Naive thymus-derived CD4-positive, alpha-beta T cell (primary cell): ENCODE results near the gene KCNAB1. TPM values are rescaled to one million over a fixed set of nuclear protein-coding genes. Genes with fewer than 3 reads are reported as not detected.

Source experiments
- ATAC-seq: fragments of 150-1000 bp; cut with Tn5 transposase; 2 replicates; pipeline ENCODE4 v1.10.0; 2021; ENCODE audit warnings: mild to moderate bottlenecking, moderate library complexity
- CTCF ChIA-PET: fragments of 350-600 bp; sonication (Branson Sonifier 250); formaldehyde crosslinking; loops from one replicate; lab custom pipeline; 2021; ENCODE audit warnings: antibody characterized with exemption; lab: Charles Lee
- POLR2A ChIA-PET: fragments of 350-600 bp; sonication (Branson Sonifier 250); formaldehyde crosslinking; loops from one replicate; lab custom pipeline; 2021; ENCODE audit warnings: antibody characterized with exemption, inconsistent platforms; lab: Charles Lee
- DNase-seq, 9 donors: peaks; one replicate each; pipeline versions ENCODE4 v3.0.0 to v3.0.0-alpha.2; 2020 to 2022; ENCODE audit warnings: mixed read lengths in 1 of 9
- H3K27ac ChIP-seq: one replicate; pipeline ENCODE4 v1.7.0; 2013; ENCODE audit warnings: mild to moderate bottlenecking, low read depth, low read length, moderate library complexity
- H3K27me3 ChIP-seq, 2 donors: one replicate each; pipeline ENCODE4 v1.7.0; 2013; ENCODE audit warnings: low read length in 2 of 2, mild to moderate bottlenecking in 2 of 2, moderate library complexity in 2 of 2; ENCODE audit not compliant: control insufficient read depth in 2 of 2, insufficient read depth in 2 of 2
- H3K36me3 ChIP-seq, 3 experiments: 1 replicate in 2 of 3; 2 replicates in 1 of 3; pipeline ENCODE4 v1.7.0; 2013; ENCODE audit warnings: low read length in 3 of 3, mild to moderate bottlenecking in 3 of 3, moderate library complexity in 1 of 3; ENCODE audit not compliant: insufficient read depth in 3 of 3, control insufficient read depth in 2 of 3
- H3K4me1 ChIP-seq, 2 donors: one replicate each; pipeline ENCODE4 v1.7.0; 2013; ENCODE audit warnings: low read length in 2 of 2, mild to moderate bottlenecking in 2 of 2, moderate library complexity in 1 of 2; ENCODE audit not compliant: control insufficient read depth in 2 of 2, insufficient read depth in 2 of 2
- H3K4me3 ChIP-seq: 2 replicates; pipeline ENCODE4 v1.7.0; 2013; ENCODE audit warnings: mild to moderate bottlenecking, low read length
- H3K9me3 ChIP-seq, 3 experiments: 1 replicate in 2 of 3; 2 replicates in 1 of 3; pipeline ENCODE4 v1.7.0; 2013; ENCODE audit warnings: low read length in 3 of 3; ENCODE audit not compliant: control insufficient read depth in 2 of 3
- H3K27ac Mint-ChIP-seq, 9 donors: one replicate each; pipeline ENCODE4 v1.8.0; 2020 to 2022; ENCODE audit warnings: mixed read lengths in 9 of 9, mild to moderate bottlenecking in 8 of 9, moderate library complexity in 5 of 9, inconsistent platforms in 2 of 9
- H3K27me3 Mint-ChIP-seq, 5 donors: one replicate each; pipeline ENCODE4 v1.8.0; 2021 to 2022; ENCODE audit warnings: mixed read lengths in 5 of 5, mild to moderate bottlenecking in 1 of 5
- H3K36me3 Mint-ChIP-seq, 5 donors: one replicate each; pipeline ENCODE4 v1.8.0; 2020 to 2022; ENCODE audit warnings: mixed read lengths in 5 of 5, mild to moderate bottlenecking in 3 of 5, inconsistent platforms in 1 of 5
- H3K4me1 Mint-ChIP-seq, 7 donors: one replicate each; pipeline ENCODE4 v1.8.0; 2020 to 2022; ENCODE audit warnings: mixed read lengths in 7 of 7, mild to moderate bottlenecking in 3 of 7, inconsistent platforms in 1 of 7
- H3K4me3 Mint-ChIP-seq, 10 donors: one replicate each; pipeline ENCODE4 v1.8.0; 2020 to 2022; ENCODE audit warnings: mild to moderate bottlenecking in 10 of 10, mixed read lengths in 10 of 10, moderate library complexity in 6 of 10, inconsistent platforms in 2 of 10
- H3K9me3 Mint-ChIP-seq, 11 donors: one replicate each; pipeline ENCODE4 v1.8.0; 2020 to 2022; ENCODE audit warnings: mixed read lengths in 11 of 11, mild to moderate bottlenecking in 4 of 11, inconsistent platforms in 1 of 11, moderate library complexity in 1 of 11
- intact Hi-C, 2 donors: fragments of 100-400 bp; cut with micrococcal nuclease; formaldehyde crosslinking; loops; one replicate each; pipeline ENCODE4 v1.15.1; 2023
- polyA plus RNA-seq, 2 donors: library from polyadenylated mRNA; unstranded; fragments of 300-500 nt; fragmentation: Illumina TruSeq; gene quantifications; one replicate each; pipeline ENCODE4 v1.2.3, GENCODE V29; 2021
- total RNA-seq, 6 experiments: library from RNA in 5 of 6; stranded (reverse) in 5 of 6; gene quantifications; 1 replicate in 5 of 6; 2 replicates in 1 of 6; pipeline ENCODE4 v1.2.3 and lab custom pipeline; 2021 to 2026

The KCNAB1 gene
- total and polyA plus RNA-seq, 7 experiments from 2014 or later: 0.09 to 0.17 TPM; not detected in 5

DNA sequence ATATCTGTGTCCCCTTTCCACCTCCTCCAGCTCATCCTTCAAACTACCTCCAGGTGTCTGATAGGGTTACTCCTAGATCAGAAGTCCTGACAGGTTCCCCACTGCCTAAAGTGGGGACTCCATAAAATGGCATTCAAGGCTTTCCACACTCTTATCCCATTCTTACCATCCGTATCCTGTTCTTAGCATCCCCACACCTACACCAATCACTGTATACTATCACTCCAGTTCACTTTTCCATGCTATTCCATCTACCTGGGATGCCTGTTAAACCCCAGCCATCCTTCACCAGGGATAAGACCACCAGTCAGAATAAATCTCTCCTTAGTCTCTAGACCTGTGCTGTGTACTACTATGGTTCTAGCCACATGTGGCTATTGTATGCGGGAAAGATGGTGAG lies 415.4 kb downstream of the KCNAB1 start:
- ChIA-PET CTCF (interaction anchor here (1.6 kb wide), 1 partner anchor 16 kb away, joined by 3 read pairs; no protein-coding TSS in a partner anchor), POLR2A (interaction anchor here (0.6 kb wide), 1 partner anchor 547 kb away, joined by 3 read pairs; no protein-coding TSS in a partner anchor)
- H3K4me3 Mint-ChIP-seq: no peak overlapping the region
- H3K36me3 Mint-ChIP-seq: peaks cover 5 to 39% (median 11%) of the 10 kb centered on the region in 5 donors
- H3K36me3 ChIP-seq: peaks cover 0 to 11% (median 8%) of the 10 kb centered on the region in 3 experiments
- no peak for ATAC-seq
- H3K27ac ChIP-seq: no peak overlapping the region
- intact Hi-C loops: no loop called here
- no peak overlapping the region for H3K4me3 ChIP-seq
- H3K4me1 ChIP-seq: no peaks in the 10 kb centered on the region
- no peaks in the 10 kb centered on the region for H3K27me3 Mint-ChIP-seq
- no peaks in the 10 kb centered on the region for H3K9me3 Mint-ChIP-seq
- peaks cover 0 to 15% (median 0%) of the 10 kb centered on the region in 7 donors for H3K4me1 Mint-ChIP-seq
- no peaks in the 10 kb centered on the region for H3K9me3 ChIP-seq
- DNase-seq: no peak
- H3K27me3 ChIP-seq: no peaks in the 10 kb centered on the region
- H3K27ac Mint-ChIP-seq: peak overlapping the region in 1 of 9 donors; percentile 54

DNA sequence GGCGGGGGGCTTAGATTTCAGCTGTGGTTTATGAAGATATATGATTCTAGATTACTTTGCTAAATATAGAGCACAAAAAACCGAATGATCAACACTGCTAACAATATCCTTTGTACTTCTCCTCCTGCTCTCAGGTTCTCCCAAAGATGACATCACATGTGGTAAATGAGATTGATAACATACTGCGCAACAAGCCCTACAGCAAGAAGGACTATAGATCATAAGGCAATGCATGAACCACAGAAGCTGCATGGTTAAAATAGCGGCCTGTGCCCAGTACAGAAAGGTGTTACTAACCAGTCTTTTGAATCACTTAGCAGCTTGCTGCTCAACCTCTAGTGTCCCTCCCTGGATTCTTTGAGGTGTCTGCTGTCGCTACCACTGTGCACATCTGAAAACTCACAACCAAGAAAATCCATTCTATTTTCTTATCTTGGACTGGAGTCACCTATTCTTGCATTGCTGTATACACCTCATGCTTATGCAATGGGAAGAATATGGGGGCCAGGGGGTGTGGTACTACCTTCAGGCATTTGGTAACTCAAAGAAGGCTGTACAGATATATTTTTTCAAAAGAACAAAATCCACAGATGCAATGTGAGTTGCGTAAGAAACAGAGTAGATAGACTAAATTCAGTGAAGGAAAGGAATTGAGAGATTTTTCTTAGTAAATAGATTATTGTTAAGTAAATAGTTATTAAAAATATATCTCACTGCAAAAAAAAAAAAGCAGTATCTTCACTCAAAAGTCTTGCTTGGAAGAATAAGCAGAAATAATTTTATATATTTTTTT lies 416.3 kb downstream of the KCNAB1 start:
- ChIA-PET POLR2A (interaction anchor here (0.6 kb wide), 1 partner anchor 546 kb away, joined by 3 read pairs; no protein-coding TSS in a partner anchor), CTCF (no interaction called here)
- no peak for ATAC-seq
- intact Hi-C loops: no loop called here
- Histone ChIP-seq H3K4me1 (no peaks in the 10 kb centered on the region), H3K27ac (no peak overlapping the region), H3K36me3 (peaks cover 0 to 14% (median 11%) of the 10 kb centered on the region in 3 experiments), H3K9me3 (no peaks in the 10 kb centered on the region), H3K27me3 (no peaks in the 10 kb centered on the region), H3K4me3 (no peak overlapping the region)
- DNase-seq: no peak
- H3K27ac Mint-ChIP-seq: no peak overlapping the region
- no peaks in the 10 kb centered on the region for H3K27me3 Mint-ChIP-seq
- peaks cover 5 to 35% (median 10%) of the 10 kb centered on the region in 5 donors for H3K36me3 Mint-ChIP-seq
- H3K4me1 Mint-ChIP-seq: peaks cover 0 to 14% (median 0%) of the 10 kb centered on the region in 7 donors
- H3K4me3 Mint-ChIP-seq: no peak overlapping the region
- no peaks in the 10 kb centered on the region for H3K9me3 Mint-ChIP-seq

DNA sequence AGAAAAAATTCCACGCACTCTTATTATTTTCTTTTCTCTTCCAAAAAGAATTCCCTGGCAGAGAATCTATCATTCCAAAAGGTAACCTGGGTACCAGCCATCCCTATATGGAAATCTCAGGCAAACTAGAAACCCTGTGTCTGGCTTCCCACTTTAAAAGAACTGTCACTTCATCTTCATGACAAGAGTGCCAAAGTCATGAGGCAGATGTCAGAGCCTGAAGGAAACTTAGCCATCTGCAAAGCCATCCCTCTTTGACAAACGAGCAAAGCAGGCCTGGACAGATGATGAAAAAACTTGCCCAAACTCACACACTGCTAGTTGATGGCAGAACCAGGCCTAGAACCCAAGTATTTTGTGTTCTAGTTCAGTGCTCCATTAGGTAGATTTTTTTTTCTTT lies 418.7 kb downstream of the KCNAB1 start:
- peaks cover 4 to 37% (median 11%) of the 10 kb centered on the region in 3 experiments for H3K36me3 ChIP-seq
- ATAC-seq: no peak
- no peak overlapping the region for H3K4me3 ChIP-seq
- H3K36me3 Mint-ChIP-seq: peaks cover 4 to 28% (median 10%) of the 10 kb centered on the region in 5 donors
- H3K27me3 Mint-ChIP-seq: no peaks in the 10 kb centered on the region
- intact Hi-C loops: no loop called here
- H3K27me3 ChIP-seq: no peaks in the 10 kb centered on the region
- H3K4me1 Mint-ChIP-seq: peaks cover 0 to 16% (median 0%) of the 10 kb centered on the region in 7 donors
- no peaks in the 10 kb centered on the region for H3K9me3 Mint-ChIP-seq
- POLR2A ChIA-PET: interaction anchor here (0.6 to 0.7 kb wide), 2 partner anchors 23 to 380 kb away, joined by 3 read pairs; no protein-coding TSS in a partner anchor
- H3K27ac Mint-ChIP-seq: no peak overlapping the region
- H3K4me3 Mint-ChIP-seq: no peak overlapping the region
- H3K27ac ChIP-seq: no peak overlapping the region
- H3K9me3 ChIP-seq: no peaks in the 10 kb centered on the region
- DNase-seq: no peak
- CTCF ChIA-PET: interaction anchor here (0.9 to 1.3 kb wide), 2 partner anchors 393 to 592 kb away, joined by 3 read pairs; no protein-coding TSS in a partner anchor
- H3K4me1 ChIP-seq: no peaks in the 10 kb centered on the region

DNA sequence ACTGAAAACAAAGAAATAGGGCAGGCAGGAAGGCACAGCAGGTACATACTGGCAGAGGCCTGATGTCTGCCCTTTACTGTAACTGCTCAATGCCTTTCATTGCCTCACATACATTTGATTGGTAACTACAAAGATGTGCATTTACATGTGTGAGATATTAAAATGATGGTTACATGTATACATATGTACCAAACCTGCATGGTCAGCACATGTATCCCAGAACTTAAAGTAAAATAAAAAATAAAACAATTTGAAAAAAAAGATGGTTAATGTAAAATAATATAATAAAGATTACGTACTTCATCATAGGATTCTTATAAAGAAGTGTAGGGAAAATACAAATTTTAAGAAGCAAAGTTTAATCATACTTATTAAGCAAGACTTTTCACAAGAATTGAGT lies 419.4 kb downstream of the KCNAB1 start:
- Histone ChIP-seq H3K4me1 (no peaks in the 10 kb centered on the region), H3K27ac (no peak overlapping the region), H3K36me3 (peaks cover 6 to 42% (median 11%) of the 10 kb centered on the region in 3 experiments), H3K9me3 (no peaks in the 10 kb centered on the region), H3K27me3 (no peaks in the 10 kb centered on the region), H3K4me3 (no peak overlapping the region)
- Mint-ChIP-seq H3K4me3 (no peak overlapping the region), H3K27ac (no peak overlapping the region), H3K9me3 (no peaks in the 10 kb centered on the region), H3K27me3 (no peaks in the 10 kb centered on the region), H3K36me3 (peaks cover 4 to 30% (median 10%) of the 10 kb centered on the region in 5 donors), H3K4me1 (peaks cover 0 to 20% (median 0%) of the 10 kb centered on the region in 7 donors)
- POLR2A ChIA-PET: interaction anchor here (0.6 kb wide), 1 partner anchor 22 kb away, joined by 3 read pairs; no protein-coding TSS in a partner anchor
- ATAC-seq (no peak), DNase-seq (no peak)
- intact Hi-C loops: loop anchor here in 1 of 2 donors (2.0 kb wide), 1 partner anchor 15 kb away; no protein-coding TSS in a partner anchor
- CTCF ChIA-PET: interaction anchor here (0.9 to 1.3 kb wide), 2 partner anchors 394 to 591 kb away, joined by 3 read pairs; no protein-coding TSS in a partner anchor

DNA sequence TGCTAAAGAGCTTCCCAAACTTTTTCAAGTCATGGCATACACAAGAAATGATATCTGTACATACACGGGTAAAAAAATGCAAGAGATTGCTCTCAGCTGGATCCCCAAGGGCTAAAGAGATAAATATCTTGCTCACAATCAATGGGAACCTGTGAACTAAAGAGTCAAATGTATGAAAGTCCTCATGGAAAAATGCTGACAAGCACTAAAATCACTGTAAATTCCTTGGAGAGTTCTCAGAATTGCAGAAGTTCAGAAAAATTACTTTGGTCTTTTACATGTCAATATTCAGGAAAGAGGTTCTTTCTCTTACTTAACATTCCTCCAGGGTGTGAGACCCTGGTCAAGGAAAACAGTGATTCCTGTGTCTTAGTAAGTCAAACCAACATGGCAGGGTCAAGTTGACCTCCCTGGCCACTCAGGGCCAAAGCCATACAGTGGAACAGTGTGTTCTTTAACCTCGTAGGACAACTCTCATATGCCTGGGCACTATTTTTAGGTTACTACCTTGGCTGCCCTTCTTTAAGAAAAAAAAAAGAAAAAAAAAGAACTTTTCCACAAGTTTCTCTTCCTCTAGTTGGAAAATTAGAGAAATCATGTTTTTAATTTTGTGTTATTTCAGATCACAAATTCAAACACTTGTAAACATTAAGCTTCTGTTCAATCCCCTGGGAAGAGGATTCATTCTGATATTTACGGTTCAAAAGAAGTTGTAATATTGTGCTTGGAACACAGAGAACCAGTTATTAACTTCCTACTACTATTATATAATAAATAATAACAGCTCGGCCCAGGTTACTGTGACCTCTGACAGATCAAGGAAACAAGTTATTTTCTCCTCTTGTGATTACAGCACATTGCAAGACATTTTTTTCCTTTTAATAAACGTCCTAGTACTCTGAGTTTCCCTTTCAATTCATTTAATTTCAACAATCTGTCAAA lies 422.0 kb downstream of the KCNAB1 start:
- H3K36me3 ChIP-seq: peaks cover 6 to 53% (median 8%) of the 10 kb centered on the region in 3 experiments
- H3K27ac ChIP-seq: no peak overlapping the region
- no peaks in the 10 kb centered on the region for H3K9me3 Mint-ChIP-seq
- POLR2A ChIA-PET: interaction anchor here (0.7 kb wide), 1 partner anchor 35 kb away, joined by 6 read pairs; no protein-coding TSS in a partner anchor
- ATAC-seq (no peak), DNase-seq (no peak)
- H3K4me3 Mint-ChIP-seq: no peak overlapping the region
- H3K4me1 ChIP-seq: no peaks in the 10 kb centered on the region
- no peaks in the 10 kb centered on the region for H3K27me3 Mint-ChIP-seq
- H3K4me3 ChIP-seq: no peak overlapping the region
- CTCF ChIA-PET: interaction anchor here (0.6 to 1.9 kb wide), 9 partner anchors 13 to 719 kb away, joined by 3 to 11 read pairs (median 4); partner anchors contain the start of gene SSR3
- peak overlapping the region in 2 of 9 donors; percentile 23 to 48 for H3K27ac Mint-ChIP-seq
- peaks cover 8 to 30% (median 14%) of the 10 kb centered on the region in 7 donors for H3K4me1 Mint-ChIP-seq
- no peaks in the 10 kb centered on the region for H3K27me3 ChIP-seq
- H3K9me3 ChIP-seq: no peaks in the 10 kb centered on the region
- H3K36me3 Mint-ChIP-seq: peaks cover 0 to 34% (median 18%) of the 10 kb centered on the region in 5 donors
- intact Hi-C loops: no loop called here
